Endothelial cell of umbilical vein (primary cell): ENCODE measurements around the gene GUCD1.

Experiments
- EZH2 ChIP-seq: IDR thresholded peaks from 2 replicates; pipeline ENCODE4 v1.6.1; 2012; ENCODE audit warnings: borderline replicate concordance, low read depth, mild to moderate bottlenecking, moderate library complexity, low read length, inconsistent platforms; ENCODE audit not compliant: severe bottlenecking
- FOS ChIP-seq: IDR thresholded peaks from 2 replicates; pipeline ENCODE4 v1.6.1; 2011; ENCODE audit warnings: mild to moderate bottlenecking, low read length, moderate library complexity, borderline replicate concordance; ENCODE audit not compliant: insufficient read depth
- GATA2 ChIP-seq: IDR thresholded peaks from 2 replicates; pipeline ENCODE4 v1.7.0; 2011; ENCODE audit warnings: low read depth, mild to moderate bottlenecking, moderate library complexity, mixed read lengths, low read length; ENCODE audit not compliant: insufficient read length, insufficient read depth
- MYC ChIP-seq: IDR thresholded peaks from one replicate; pipeline ENCODE4 v1.6.1; 2011; ENCODE audit warnings: mild to moderate bottlenecking, low read depth, low read length
- POLR2A ChIP-seq: IDR thresholded peaks from 2 replicates; pipeline ENCODE4 v1.6.1; 2012; ENCODE audit warnings: low read depth, mild to moderate bottlenecking, control low read depth, low read length
- POLR2AphosphoS5 ChIP-seq: IDR thresholded peaks from 2 replicates; pipeline ENCODE4 v1.6.1; 2012; ENCODE audit warnings: low read depth, mild to moderate bottlenecking, control low read depth, low read length, moderate library complexity; ENCODE audit not compliant: insufficient read depth
- TF ChIP-seq, protein P1 (sequence below), 2 donors: IDR thresholded peaks; 1 replicate in 1 of 2; 2 replicates in 1 of 2; pipeline ENCODE4 v1.5.1; 2011; ENCODE audit warnings: low read length in 2 of 2, mild to moderate bottlenecking in 2 of 2, moderate library complexity in 2 of 2, control low read depth in 1 of 2, inconsistent platforms in 1 of 2, low read depth in 1 of 2; ENCODE audit not compliant: insufficient read depth in 1 of 2; ENCODE audit errors: extremely low read depth in 1 of 2
- TF ChIP-seq, protein P2 (sequence below): IDR thresholded peaks from 2 replicates; pipeline ENCODE4 v1.6.1; 2011; ENCODE audit not compliant: insufficient read depth, insufficient read length

DNA sequence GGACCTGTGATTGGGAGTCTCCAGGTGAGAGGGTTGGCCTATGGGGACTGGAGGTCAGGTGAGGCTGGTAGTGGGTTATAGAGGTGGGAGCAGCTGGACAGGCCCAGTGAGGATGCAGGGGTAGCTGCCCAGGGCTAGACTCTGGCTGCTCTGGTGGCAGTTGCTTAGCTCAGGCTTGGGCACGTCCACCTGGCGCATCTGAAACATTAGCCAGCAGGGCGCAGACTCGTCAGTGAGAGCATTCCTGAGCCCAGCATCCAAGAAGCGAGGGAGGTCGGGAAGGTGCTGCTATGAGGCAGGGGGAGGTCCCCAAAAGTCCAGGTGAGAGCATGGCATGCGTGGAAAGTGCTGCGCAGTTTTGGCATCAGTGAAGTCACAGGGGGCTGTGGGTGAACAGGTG, 44.6 kb upstream of the GUCD1 start:
- TF ChIP-seq, protein P1, sequence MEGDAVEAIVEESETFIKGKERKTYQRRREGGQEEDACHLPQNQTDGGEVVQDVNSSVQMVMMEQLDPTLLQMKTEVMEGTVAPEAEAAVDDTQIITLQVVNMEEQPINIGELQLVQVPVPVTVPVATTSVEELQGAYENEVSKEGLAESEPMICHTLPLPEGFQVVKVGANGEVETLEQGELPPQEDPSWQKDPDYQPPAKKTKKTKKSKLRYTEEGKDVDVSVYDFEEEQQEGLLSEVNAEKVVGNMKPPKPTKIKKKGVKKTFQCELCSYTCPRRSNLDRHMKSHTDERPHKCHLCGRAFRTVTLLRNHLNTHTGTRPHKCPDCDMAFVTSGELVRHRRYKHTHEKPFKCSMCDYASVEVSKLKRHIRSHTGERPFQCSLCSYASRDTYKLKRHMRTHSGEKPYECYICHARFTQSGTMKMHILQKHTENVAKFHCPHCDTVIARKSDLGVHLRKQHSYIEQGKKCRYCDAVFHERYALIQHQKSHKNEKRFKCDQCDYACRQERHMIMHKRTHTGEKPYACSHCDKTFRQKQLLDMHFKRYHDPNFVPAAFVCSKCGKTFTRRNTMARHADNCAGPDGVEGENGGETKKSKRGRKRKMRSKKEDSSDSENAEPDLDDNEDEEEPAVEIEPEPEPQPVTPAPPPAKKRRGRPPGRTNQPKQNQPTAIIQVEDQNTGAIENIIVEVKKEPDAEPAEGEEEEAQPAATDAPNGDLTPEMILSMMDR (IDR thresholded peaks at IDR 0.05; ENCODE audit: extremely low read depth in 1 of 2, insufficient read depth in 1 of 2, low read depth in 1 of 2, low read length in 2 of 2), result no peak
- TF ChIP-seq POLR2AphosphoS5, result no peak
- no peak for TF ChIP-seq EZH2
- TF ChIP-seq POLR2A, result no peak
- no peak for TF ChIP-seq MYC
- TF ChIP-seq, protein P2, sequence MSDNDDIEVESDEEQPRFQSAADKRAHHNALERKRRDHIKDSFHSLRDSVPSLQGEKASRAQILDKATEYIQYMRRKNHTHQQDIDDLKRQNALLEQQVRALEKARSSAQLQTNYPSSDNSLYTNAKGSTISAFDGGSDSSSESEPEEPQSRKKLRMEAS, result no peak
- TF ChIP-seq GATA2, result no peak
- no peak for TF ChIP-seq FOS
